HepG2 (cell line): Measurements from ENCODE around the gene CDK18. TPM values are rescaled to one million over a fixed set of nuclear protein-coding genes. Genes with fewer than 3 reads are reported as not detected.
A peak's percentile ranks its signal among the peaks of the same experiment; 100 is the strongest.

Experiments
- ATAC-seq: fragments of 200-7000 bp; cut with Tn5 transposase; 3 replicates; pipeline ENCODE4 v1.9.1; 2020; ENCODE audit warnings: mild to moderate bottlenecking, moderate library complexity
- BruUV-seq: library from RNA; stranded (reverse); fragments of 400-500 nt; replicated peaks from 2 replicates; lab custom pipeline; 2021; lab: Mats Ljungman, UMichigan
- CTCF ChIA-PET: fragments of 300-600 bp; formaldehyde crosslinking; extraction: SDS; loops from one replicate; lab custom pipeline; 2021; ENCODE audit warnings: low total read pairs, inconsistent platforms, low intra/inter-chr PET ratio; lab: Yijun Ruan, JAX
- POLR2A ChIA-PET: fragments of 350-600 bp; sonication (Branson Sonifier 250); formaldehyde crosslinking; loops from one replicate; lab custom pipeline; 2020; ENCODE audit warnings: antibody characterized with exemption, inconsistent platforms; lab: Yijun Ruan, JAX
- DNase-seq: peaks from one replicate; pipeline ENCODE4 v3.0.0-alpha.2; 2015; ENCODE audit warnings: low spot score
- FAIRE-seq: peaks from 3 replicates; lab custom pipeline; 2011; peaks lifted over from hg19 to GRCh38; lab: Jason Lieb, UNC
- H2AFZ ChIP-seq: one replicate; pipeline ENCODE4 v1.6.1; 2011; ENCODE audit warnings: low read length, inconsistent platforms
- H3K27ac ChIP-seq: fragments of 300-600 bp; 3 replicates; pipeline ENCODE4 v1.8.0; 2011; ENCODE audit warnings: mixed run types, mild to moderate bottlenecking, mixed read lengths, low read length, inconsistent platforms; ENCODE audit not compliant: insufficient read depth; ENCODE audit errors: extremely low read length
- H3K27me3 ChIP-seq, 2 experiments: fragments of 200-600 bp in 1 of 2; 2 replicates in 1 of 2; 3 replicates in 1 of 2; pipeline versions ENCODE4 v1.6.0 to v1.8.0; 2011; ENCODE audit warnings: low read length in 2 of 2, mild to moderate bottlenecking in 2 of 2, moderate library complexity in 2 of 2, inconsistent platforms in 1 of 2; ENCODE audit not compliant: insufficient read depth in 2 of 2, control insufficient read depth in 1 of 2
- H3K36me3 ChIP-seq, 2 experiments: fragments of 200-600 bp in 1 of 2; replicated peaks in 1 of 2; 2 replicates in 1 of 2; 3 replicates in 1 of 2; pipeline versions ENCODE4 v1.5.1 to v1.8.0; 2011; ENCODE audit warnings: low read length in 2 of 2, inconsistent platforms in 1 of 2; ENCODE audit not compliant: insufficient read depth in 2 of 2, control insufficient read depth in 1 of 2
- H3K4me1 ChIP-seq: 2 replicates; pipeline ENCODE4 v1.5.1; 2012; ENCODE audit warnings: low read length, inconsistent platforms; ENCODE audit not compliant: insufficient read depth
- H3K4me2 ChIP-seq: 2 replicates; pipeline ENCODE4 v1.6.0; 2011; ENCODE audit warnings: low read depth, low read length, inconsistent platforms
- H3K4me3 ChIP-seq, 3 experiments: fragments of 200-600 bp in 1 of 3; sonication (generic), shearing (Covaris generic) in 1 of 3; replicated peaks in 1 of 3; 2 replicates each; pipeline ENCODE4 v1.5.1; 2011 to 2016; ENCODE audit warnings: low read length in 3 of 3, inconsistent platforms in 2 of 3, low read depth in 2 of 3, mild to moderate bottlenecking in 2 of 3, control low read depth in 1 of 3, mixed read lengths in 1 of 3; ENCODE audit not compliant: insufficient read depth in 1 of 3
- H3K79me2 ChIP-seq: one replicate; pipeline ENCODE4 v1.6.1; 2011; ENCODE audit warnings: low read length, inconsistent platforms; ENCODE audit not compliant: insufficient read depth
- H3K9ac ChIP-seq: 2 replicates; pipeline ENCODE4 v1.6.0; 2011; ENCODE audit warnings: mild to moderate bottlenecking, low read depth, low read length, inconsistent platforms; ENCODE audit not compliant: insufficient read depth
- H3K9me3 ChIP-seq: 2 replicates; pipeline ENCODE4 v1.5.1; 2012; ENCODE audit warnings: mild to moderate bottlenecking, low read length
- H4K20me1 ChIP-seq: 2 replicates; pipeline ENCODE4 v1.6.0; 2011; ENCODE audit warnings: inconsistent platforms, mild to moderate bottlenecking, low read length, moderate library complexity; ENCODE audit not compliant: insufficient read depth
- AGO2 ChIP-seq: fragments of 200-400 bp; formaldehyde crosslinking; optimal IDR thresholded peaks from 2 replicates; pipeline ENCODE3; 2017; ENCODE audit warnings: mild to moderate bottlenecking, low read depth, low read length, moderate library complexity
- ATF7 ChIP-seq, 2 experiments: fragments of 450-650 bp in 1 of 2; sonication (generic) in 1 of 2; formaldehyde crosslinking in 1 of 2; IDR thresholded peaks; 2 replicates each; pipeline versions ENCODE4 v1.4.0 to v1.6.1; 2016 to 2020; ENCODE audit warnings: antibody characterized with exemption in 1 of 2, mild to moderate bottlenecking in 1 of 2, missing genetic modification reagents in 1 of 2
- FOSL2 ChIP-seq: sonication (generic); formaldehyde crosslinking; IDR thresholded peaks from 2 replicates; pipeline ENCODE4 v1.4.0; 2020; ENCODE audit warnings: missing genetic modification reagents
- IKZF1 ChIP-seq: fragments of 450-650 bp; IDR thresholded peaks from 2 replicates; pipeline ENCODE4 v1.7.1; 2016
- PHF21A ChIP-seq: sonication (generic); formaldehyde crosslinking; IDR thresholded peaks from 2 replicates; pipeline ENCODE4 v1.5.0; 2020; ENCODE audit warnings: mild to moderate bottlenecking, missing genetic modification reagents
- REPIN1 ChIP-seq: sonication (generic); formaldehyde crosslinking; IDR thresholded peaks from 2 replicates; pipeline ENCODE4 v1.8.0; 2022; ENCODE audit warnings: missing genetic modification reagents, low read depth, mild to moderate bottlenecking, borderline replicate concordance
- TBX3 ChIP-seq: fragments of 450-650 bp; IDR thresholded peaks from 2 replicates; pipeline ENCODE4 v1.6.1; 2017; ENCODE audit warnings: antibody characterized with exemption, mild to moderate bottlenecking, inconsistent platforms, borderline replicate concordance
- ZNF570 ChIP-seq: sonication (generic); formaldehyde crosslinking; IDR thresholded peaks from 2 replicates; pipeline ENCODE4 v1.4.0; 2020; ENCODE audit warnings: mild to moderate bottlenecking, missing genetic modification reagents, borderline replicate concordance
- WGBS: methylation state at CpG from one replicate; pipeline ENCODE4 v1.1.6; 2017; ENCODE audit warnings: low lambda C conversion rate; 5-methylcytosine and 5-hydroxymethylcytosine counted together
- in situ Hi-C: cut with HindIII; loops from 2 replicates; pipeline ENCODE4 v1.10.0; 2017; ENCODE audit warnings: low pct_unique_long_range_greater_than_20kb; ENCODE audit not compliant: extremely low pct_ligation_motif_present
- intact Hi-C: fragments of 100-400 bp; cut with micrococcal nuclease; formaldehyde crosslinking; loops from one replicate; pipeline ENCODE4 v1.10.0; 2022; ENCODE audit not compliant: unreplicated experiment
- polyA plus RNA-seq, 8 experiments: library from polyadenylated mRNA; depleted of rRNA in 3 of 8; stranded (reverse) in 7 of 8; unstranded in 1 of 8; fragments of >200 nt; fragmentation: Illumina TruSeq in 4 of 8; extraction: Trizol in 4 of 8; gene quantifications; 2 replicates each; pipeline versions ENCODE4 v1.2.1 to v1.2.3, GENCODE V29; 2011 to 2016; ENCODE audit warnings: low read depth in 4 of 8, missing spikeins in 1 of 8, mixed read lengths in 1 of 8; ENCODE audit not compliant: insufficient read depth in 1 of 8
- total RNA-seq, 5 experiments: library from RNA; depleted of rRNA; stranded (reverse); fragments of >200 nt; fragmentation: Illumina TruSeq; extraction: Trizol; gene quantifications; 2 replicates each; pipeline ENCODE4 v1.2.3, GENCODE V29; 2016; ENCODE audit warnings: low read depth in 1 of 5

CDK18 gene
- total and polyA plus RNA-seq, 2 of the 13 experiments (the other 11 are each of a cell fraction or from before 2014, with no cell fraction given) = 6.4 to 38.8 TPM

DNA sequence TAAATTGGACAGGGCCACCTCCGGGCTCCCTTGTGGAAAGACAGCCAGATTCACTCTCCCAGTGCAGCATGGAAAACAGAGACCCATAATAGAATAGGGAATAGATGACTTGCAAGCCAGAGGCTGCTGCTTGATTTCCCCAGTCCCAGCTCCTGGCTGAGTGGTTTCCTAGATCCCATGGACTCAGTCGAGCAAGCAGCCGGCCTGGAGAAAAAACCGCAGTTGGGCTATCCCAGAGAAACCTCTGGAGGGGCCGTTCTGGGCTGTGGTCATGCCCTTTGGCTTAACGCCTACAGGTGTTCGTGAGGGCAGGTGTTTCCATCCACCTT is 65.7 kb downstream of the CDK18 start:
- POLR2A ChIA-PET = no interaction called here
- Histone ChIP-seq H3K36me3 (no peaks in the 10 kb centered on the region), H2AFZ (no peak overlapping the region), H3K4me1 (no peaks in the 10 kb centered on the region), H4K20me1 (peaks cover 4% of the 10 kb centered on the region; the same call in 1 of the 2 replicates), H3K79me2 (no peaks in the 10 kb centered on the region), H3K27me3 (peaks cover 5 to 70% of the 10 kb centered on the region in 2 experiments), H3K9ac (no peak overlapping the region), H3K27ac (no peak overlapping the region), H3K4me2 (no peak overlapping the region), H3K9me3 (no peaks in the 10 kb centered on the region), H3K4me3 (no peak overlapping the region)
- CTCF ChIA-PET = no interaction called here
- BruUV-seq = no TSS peak
- TF ChIP-seq ZNF570 (CRISPR knock-in tag) (no peak), REPIN1 (CRISPR knock-in tag) (no peak), IKZF1 (no peak), AGO2 (no peak)
- ATAC-seq = no peak
- in situ Hi-C loops = no loop called here
- intact Hi-C loops = no loop called here
- 0% methylated on average over 4 of the region's 7 CpGs for WGBS
- no peak for FAIRE-seq
- no peak for DNase-seq

DNA sequence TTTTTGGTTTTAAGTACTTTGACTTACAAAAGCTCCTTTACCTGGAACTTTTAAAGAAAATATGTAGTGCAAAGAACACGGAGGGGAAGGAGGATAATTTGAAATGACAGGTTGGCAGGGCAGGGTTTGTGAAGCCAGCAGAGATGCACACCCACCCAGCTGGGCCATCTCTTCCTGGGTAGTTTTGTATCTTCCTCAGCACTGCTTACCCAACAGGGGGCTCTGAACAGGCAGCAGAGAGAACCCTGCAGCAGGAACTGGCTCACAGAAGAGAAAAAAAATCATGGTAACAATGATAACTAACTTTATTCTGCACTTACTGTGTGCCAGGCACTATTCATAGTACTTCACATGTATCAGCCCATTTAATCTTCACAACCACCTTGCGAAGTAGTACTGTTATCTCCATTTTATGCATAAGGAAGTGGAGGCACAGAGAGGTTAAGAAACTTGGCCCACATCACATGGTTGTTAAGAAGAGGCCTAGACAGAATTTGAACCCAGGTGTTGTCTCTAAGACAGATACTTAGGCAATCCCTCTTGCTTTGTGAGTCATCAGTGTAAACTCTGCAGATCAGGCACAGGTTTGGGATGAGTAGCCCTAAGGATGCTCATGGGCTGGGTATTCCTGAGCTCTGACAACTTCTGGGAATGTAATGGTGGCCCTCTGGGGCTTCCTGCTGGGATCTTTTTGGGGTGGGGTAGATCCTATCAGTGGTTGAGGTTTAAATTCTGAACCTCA is 66.5 kb downstream of the CDK18 start:
- H3K9me3 ChIP-seq = no peaks in the 10 kb centered on the region
- no peak for DNase-seq
- ATAC-seq = no peak; the same call in 2 of the 3 replicates
- no peak overlapping the region for H2AFZ ChIP-seq
- H3K4me2 ChIP-seq = no peak overlapping the region
- 6% methylated on average over 2 of the region's 2 CpGs for WGBS
- H3K27ac ChIP-seq = no peak overlapping the region
- intact Hi-C loops = no loop called here
- ChIA-PET POLR2A (no interaction called here), CTCF (no interaction called here)
- H3K27me3 ChIP-seq = peaks cover 7 to 71% of the 10 kb centered on the region in 2 experiments
- no peaks in the 10 kb centered on the region for H3K36me3 ChIP-seq
- no peaks in the 10 kb centered on the region for H3K4me1 ChIP-seq
- H3K9ac ChIP-seq = no peak overlapping the region
- in situ Hi-C loops = no loop called here
- no peaks in the 10 kb centered on the region for H3K79me2 ChIP-seq
- H3K4me3 ChIP-seq = no peak overlapping the region
- no peak for FAIRE-seq
- peak; percentile 65 for TF ChIP-seq FOSL2 (CRISPR knock-in tag)
- no peak for TF ChIP-seq TBX3
- no peak for TF ChIP-seq PHF21A (CRISPR knock-in tag)
- no peak for TF ChIP-seq ATF7 (IDR thresholded peaks at IDR 0.05)
- no peak for TF ChIP-seq ATF7 (CRISPR knock-in tag; IDR thresholded peaks at IDR 0.05)
- BruUV-seq = no TSS peak
- H4K20me1 ChIP-seq = peaks cover 4% of the 10 kb centered on the region; the same call in 1 of the 2 replicates
